ENCODE measurements around the gene RAMP3. TPM values are rescaled to one million over a fixed set of nuclear protein-coding genes. Genes with fewer than 3 reads are reported as not detected.
"Not testable (repeated sequence)": the region's sequence is repeated elsewhere in the genome, so short reads cannot be mapped to it uniquely, and the experiment has no call there.

RAMP3 gene
- polyA plus RNA-seq, 1 donor: 5.1 TPM

DNA sequence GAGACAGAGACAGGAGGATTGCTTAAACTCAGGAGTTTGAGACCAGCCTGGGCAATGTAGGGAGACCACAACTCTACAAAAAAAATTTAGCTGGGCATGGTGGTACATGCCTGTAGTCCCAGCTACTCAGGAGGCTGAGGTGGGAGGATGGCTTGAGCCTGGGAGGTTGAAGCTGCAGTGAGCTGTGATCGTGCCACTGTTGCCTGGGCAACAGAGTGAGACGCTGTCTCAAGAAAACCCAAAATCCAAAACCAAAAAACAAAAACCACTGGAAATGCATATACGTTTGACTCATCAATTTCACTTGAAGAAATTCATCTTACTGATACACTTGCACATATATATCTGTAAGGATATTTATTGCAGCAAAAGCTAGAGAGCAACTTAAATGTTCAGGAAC lies 52.3 kb downstream of the RAMP3 start:
- not testable (repeated sequence) for H3K4me1 ChIP-seq (ENCODE audit: control insufficient read depth, insufficient read depth, low read length); DNase-seq; H3K9me3 ChIP-seq (ENCODE audit: control insufficient read depth, low read depth, low read length); H3K27ac ChIP-seq (ENCODE audit: low read length); H3K36me3 ChIP-seq (ENCODE audit: control insufficient read depth, insufficient read depth, low read length); H3K4me3 ChIP-seq (ENCODE audit: low read length)
- 40% methylated on average over 1 of the region's 3 CpGs for WGBS (ENCODE audit: insufficient coverage, low lambda C conversion rate)
- peaks cover 20% of the 10 kb centered on the region for H3K27me3 ChIP-seq (ENCODE audit: control insufficient read depth, insufficient read depth, low read length)

DNA sequence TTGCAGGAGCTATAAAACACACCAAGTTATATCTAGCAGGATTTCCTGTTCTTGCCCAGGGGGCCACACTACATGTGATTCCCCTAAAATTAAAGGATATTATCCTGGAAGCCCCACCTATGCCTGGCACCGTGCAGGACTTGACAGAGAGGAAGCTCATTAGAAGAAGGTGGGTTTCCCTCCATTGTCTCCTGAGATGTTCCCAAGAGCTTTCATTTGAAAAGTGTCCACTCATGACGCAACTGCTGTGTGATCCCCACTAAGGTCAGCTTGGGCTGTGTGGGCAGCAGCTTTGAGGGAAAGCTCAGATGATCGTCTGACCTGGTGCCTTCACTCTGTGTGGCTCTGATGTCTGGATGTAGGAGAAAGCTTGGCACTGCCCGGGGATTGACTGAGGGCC lies 53.5 kb downstream of the RAMP3 start:
- Histone ChIP-seq H3K27me3 (ENCODE audit: control insufficient read depth, insufficient read depth, low read length) (peaks cover 22% of the 10 kb centered on the region), H3K4me3 (ENCODE audit: low read length) (no peak overlapping the region), H3K27ac (ENCODE audit: low read length) (no peak overlapping the region), H3K9me3 (ENCODE audit: control insufficient read depth, low read depth, low read length) (no peaks in the 10 kb centered on the region), H3K36me3 (ENCODE audit: control insufficient read depth, insufficient read depth, low read length) (no peaks in the 10 kb centered on the region), H3K4me1 (ENCODE audit: control insufficient read depth, insufficient read depth, low read length) (no peaks in the 10 kb centered on the region)
- WGBS (ENCODE audit: insufficient coverage, low lambda C conversion rate): no CpG with 5 or more reads among the region's 4 CpGs
- DNase-seq: no peak

DNA sequence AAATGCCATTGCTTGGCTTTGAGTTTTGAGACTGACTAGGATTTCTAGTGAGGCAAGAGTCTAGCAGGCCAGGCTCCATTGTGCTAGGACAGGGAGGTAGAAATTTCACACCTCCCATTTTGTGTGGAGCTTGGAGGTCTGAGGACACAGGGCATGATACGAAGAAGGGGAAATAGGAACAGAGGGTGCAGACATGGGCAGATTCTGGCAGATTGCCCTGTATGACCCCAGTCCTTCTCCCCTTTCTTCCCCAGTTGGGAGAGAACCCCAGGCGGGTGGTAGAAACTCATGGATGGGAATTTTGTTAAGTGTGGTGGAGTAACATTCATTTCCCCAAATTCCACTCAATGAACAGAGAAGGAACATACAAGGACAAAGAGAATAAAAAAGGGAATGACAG lies 54.4 kb downstream of the RAMP3 start:
- Histone ChIP-seq H3K4me1 (ENCODE audit: control insufficient read depth, insufficient read depth, low read length) (no peaks in the 10 kb centered on the region), H3K9me3 (ENCODE audit: control insufficient read depth, low read depth, low read length) (no peaks in the 10 kb centered on the region), H3K4me3 (ENCODE audit: low read length) (no peak overlapping the region), H3K36me3 (ENCODE audit: control insufficient read depth, insufficient read depth, low read length) (no peaks in the 10 kb centered on the region), H3K27ac (ENCODE audit: low read length) (no peak overlapping the region), H3K27me3 (ENCODE audit: control insufficient read depth, insufficient read depth, low read length) (peaks cover 26% of the 10 kb centered on the region)
- DNase-seq: no peak
- no CpG with 5 or more reads among the region's 2 CpGs for WGBS (ENCODE audit: insufficient coverage, low lambda C conversion rate)

DNA sequence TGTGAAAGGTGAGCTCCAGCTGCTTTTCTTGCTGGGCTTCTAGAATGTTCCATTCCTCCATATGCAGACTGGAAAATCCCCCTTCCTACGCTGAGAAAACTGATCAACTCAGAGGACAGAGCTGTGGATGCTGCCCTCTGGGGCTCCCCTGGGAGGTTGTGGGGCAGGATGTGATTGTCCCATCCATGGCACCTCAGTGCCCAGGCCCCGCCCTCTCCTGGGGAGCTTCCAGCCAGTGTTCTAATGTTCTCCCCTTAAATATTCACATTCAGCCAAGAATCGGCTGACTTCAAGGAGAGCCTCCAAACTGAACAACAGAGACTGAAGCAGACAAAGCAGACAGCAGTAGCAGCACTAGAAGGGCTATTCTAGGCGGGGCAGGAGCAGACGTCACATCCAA lies 55.0 kb downstream of the RAMP3 start:
- Histone ChIP-seq H3K27me3 (ENCODE audit: control insufficient read depth, insufficient read depth, low read length) (peaks cover 25% of the 10 kb centered on the region), H3K4me3 (ENCODE audit: low read length) (no peak overlapping the region), H3K4me1 (ENCODE audit: control insufficient read depth, insufficient read depth, low read length) (no peaks in the 10 kb centered on the region), H3K27ac (ENCODE audit: low read length) (no peak overlapping the region), H3K36me3 (ENCODE audit: control insufficient read depth, insufficient read depth, low read length) (no peaks in the 10 kb centered on the region), H3K9me3 (ENCODE audit: control insufficient read depth, low read depth, low read length) (no peaks in the 10 kb centered on the region)
- DNase-seq: no peak
- no CpG with 5 or more reads among the region's 5 CpGs for WGBS (ENCODE audit: insufficient coverage, low lambda C conversion rate)

DNA sequence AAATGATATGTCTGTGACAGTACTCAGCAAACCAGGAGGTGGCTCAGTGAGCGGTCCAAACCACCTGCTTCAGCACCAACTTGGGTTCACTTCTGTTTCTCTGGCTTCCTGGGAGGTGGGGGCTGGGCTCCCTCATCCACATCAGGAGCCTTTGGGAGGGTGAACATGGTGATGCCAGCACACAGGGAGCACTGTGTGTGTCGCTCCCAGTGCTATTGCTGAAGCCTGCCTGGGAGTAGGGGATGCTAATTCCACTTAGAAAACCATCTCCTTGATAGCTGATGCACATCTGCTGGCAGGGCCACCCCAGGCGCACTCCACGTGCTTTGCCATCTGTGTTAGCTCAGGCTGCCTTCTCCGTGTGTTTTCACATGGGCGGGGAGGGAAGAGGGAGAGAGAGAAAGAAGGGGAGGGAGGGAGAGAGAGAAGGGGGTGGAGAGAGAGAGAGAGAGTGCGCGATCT lies 58.0 kb downstream of the RAMP3 start:
- no CpG with 5 or more reads among the region's 8 CpGs for WGBS (ENCODE audit: insufficient coverage, low lambda C conversion rate)
- Histone ChIP-seq H3K4me1 (ENCODE audit: control insufficient read depth, insufficient read depth, low read length) (no peaks in the 10 kb centered on the region), H3K27me3 (ENCODE audit: control insufficient read depth, insufficient read depth, low read length) (peaks cover 18% of the 10 kb centered on the region), H3K27ac (ENCODE audit: low read length) (no peak overlapping the region), H3K36me3 (ENCODE audit: control insufficient read depth, insufficient read depth, low read length) (no peaks in the 10 kb centered on the region), H3K9me3 (ENCODE audit: control insufficient read depth, low read depth, low read length) (no peaks in the 10 kb centered on the region), H3K4me3 (ENCODE audit: low read length) (no peak overlapping the region)
- DNase-seq: no peak

DNA sequence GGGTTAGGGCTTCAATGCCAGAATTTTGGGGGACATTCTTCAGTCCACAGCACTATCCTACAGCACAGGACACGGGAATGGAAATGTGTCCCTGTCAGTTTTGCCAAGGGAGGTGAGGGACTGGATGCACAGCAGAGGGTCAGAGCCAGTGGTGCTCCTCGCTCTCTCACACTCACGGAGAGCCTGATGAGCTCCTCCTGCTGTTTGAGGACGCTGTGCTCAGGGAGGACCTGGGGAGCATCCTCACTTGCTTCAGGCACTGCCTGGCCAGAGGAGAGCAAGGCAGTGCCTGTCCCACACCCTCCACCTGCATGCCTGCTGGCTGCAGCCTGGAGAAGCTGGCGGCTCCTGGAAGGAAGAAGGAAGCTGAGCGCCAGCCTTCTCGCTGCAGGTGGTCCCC lies 58.6 kb downstream of the RAMP3 start:
- no peak for DNase-seq
- H3K4me3 ChIP-seq (ENCODE audit: low read length): no peak overlapping the region
- H3K27me3 ChIP-seq (ENCODE audit: control insufficient read depth, insufficient read depth, low read length): peaks cover 18% of the 10 kb centered on the region
- WGBS (ENCODE audit: insufficient coverage, low lambda C conversion rate): no CpG with 5 or more reads among the region's 7 CpGs
- no peaks in the 10 kb centered on the region for H3K4me1 ChIP-seq (ENCODE audit: control insufficient read depth, insufficient read depth, low read length)
- H3K27ac ChIP-seq (ENCODE audit: low read length): no peak overlapping the region
- no peaks in the 10 kb centered on the region for H3K36me3 ChIP-seq (ENCODE audit: control insufficient read depth, insufficient read depth, low read length)
- H3K9me3 ChIP-seq (ENCODE audit: control insufficient read depth, low read depth, low read length): no peaks in the 10 kb centered on the region

DNA sequence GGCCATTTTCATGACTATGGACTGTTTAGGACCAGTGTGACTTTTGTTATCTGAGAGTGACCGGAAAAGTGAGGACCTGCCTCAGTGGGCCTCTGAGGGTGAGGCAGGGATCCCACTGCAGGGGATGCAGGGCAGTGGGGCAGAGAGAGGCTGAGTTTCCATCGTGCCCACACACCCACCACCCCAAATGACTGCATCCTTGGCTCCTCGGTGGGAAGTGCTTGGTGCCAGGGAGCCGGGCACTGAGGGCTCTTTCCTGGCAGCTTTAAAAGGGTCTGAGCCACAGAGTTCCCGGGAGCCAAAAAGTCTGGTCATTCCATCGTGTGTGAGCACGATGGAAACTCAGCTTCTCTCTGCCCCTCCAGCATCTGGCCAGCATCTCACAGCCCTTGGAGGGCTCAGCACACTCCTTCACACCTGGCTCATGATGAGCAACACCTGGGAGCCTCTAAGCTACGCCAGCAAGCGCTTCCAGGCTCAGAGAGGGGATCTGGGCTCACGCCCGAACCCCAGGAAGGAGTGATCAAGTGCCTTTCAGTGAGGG lies 59.1 kb downstream of the RAMP3 start:
- no peaks in the 10 kb centered on the region for H3K4me1 ChIP-seq (ENCODE audit: control insufficient read depth, insufficient read depth, low read length)
- WGBS (ENCODE audit: insufficient coverage, low lambda C conversion rate): no CpG with 5 or more reads among the region's 11 CpGs
- no peaks in the 10 kb centered on the region for H3K36me3 ChIP-seq (ENCODE audit: control insufficient read depth, insufficient read depth, low read length)
- no peak overlapping the region for H3K4me3 ChIP-seq (ENCODE audit: low read length)
- DNase-seq: no peak
- H3K9me3 ChIP-seq (ENCODE audit: control insufficient read depth, low read depth, low read length): no peaks in the 10 kb centered on the region
- H3K27me3 ChIP-seq (ENCODE audit: control insufficient read depth, insufficient read depth, low read length): peaks cover 15% of the 10 kb centered on the region
- H3K27ac ChIP-seq (ENCODE audit: low read length): no peak overlapping the region

DNA sequence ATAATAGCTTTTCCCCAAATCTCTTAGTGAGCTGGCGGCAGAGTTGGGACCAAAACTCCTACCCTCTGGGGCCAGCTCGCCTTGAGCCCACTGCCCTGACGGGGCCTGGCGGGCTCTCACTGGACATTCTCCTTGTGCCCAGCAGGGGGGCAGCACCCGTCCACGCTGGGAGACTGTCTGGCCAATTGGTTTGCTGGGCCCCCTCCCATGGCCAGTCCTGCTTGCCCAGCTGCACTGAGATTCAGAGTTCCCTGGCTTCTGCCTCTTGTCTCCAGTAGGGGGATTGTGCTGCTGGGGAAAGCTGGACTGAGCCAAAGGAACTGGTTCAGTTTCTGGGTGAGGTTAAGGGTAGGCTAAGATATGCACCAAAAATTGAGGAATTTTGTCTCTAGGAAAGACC lies 59.8 kb downstream of the RAMP3 start:
- no peaks in the 10 kb centered on the region for H3K36me3 ChIP-seq (ENCODE audit: control insufficient read depth, insufficient read depth, low read length)
- no CpG with 5 or more reads among the region's 6 CpGs for WGBS (ENCODE audit: insufficient coverage, low lambda C conversion rate)

DNA sequence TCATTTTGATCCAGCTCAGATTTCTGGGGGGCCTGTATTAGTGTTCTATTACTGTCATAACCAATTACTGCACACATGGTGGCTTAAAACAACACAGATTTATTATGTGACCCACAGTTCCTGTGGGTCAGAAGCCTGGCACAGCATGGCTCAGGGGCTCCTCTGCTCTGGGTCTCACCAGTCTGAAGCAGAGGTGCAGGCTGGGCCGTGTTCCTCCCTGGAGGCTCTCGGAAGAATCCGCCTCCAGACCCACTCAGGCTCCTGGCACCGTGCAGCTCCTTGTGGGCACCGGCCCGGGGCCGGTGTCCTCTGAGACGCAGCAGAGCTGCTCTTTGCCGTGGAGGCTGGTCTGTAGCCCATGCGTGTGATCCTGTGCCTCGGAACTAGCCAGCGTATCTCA lies 61.5 kb downstream of the RAMP3 start:
- Histone ChIP-seq H3K27ac (ENCODE audit: low read length) (no peak overlapping the region), H3K4me1 (ENCODE audit: control insufficient read depth, insufficient read depth, low read length) (no peaks in the 10 kb centered on the region), H3K9me3 (ENCODE audit: control insufficient read depth, low read depth, low read length) (no peaks in the 10 kb centered on the region), H3K27me3 (ENCODE audit: control insufficient read depth, insufficient read depth, low read length) (peaks cover 11% of the 10 kb centered on the region), H3K4me3 (ENCODE audit: low read length) (no peak overlapping the region), H3K36me3 (ENCODE audit: control insufficient read depth, insufficient read depth, low read length) (no peaks in the 10 kb centered on the region)
- 72% methylated on average over 4 of the region's 12 CpGs for WGBS (ENCODE audit: insufficient coverage, low lambda C conversion rate)
- no peak for DNase-seq

More for the DNA sequence above, 59.8 kb downstream of the RAMP3 start:
- Histone ChIP-seq H3K4me1 (ENCODE audit: control insufficient read depth, insufficient read depth, low read length) (no peaks in the 10 kb centered on the region), H3K4me3 (ENCODE audit: low read length) (no peak overlapping the region), H3K27me3 (ENCODE audit: control insufficient read depth, insufficient read depth, low read length) (peaks cover 11% of the 10 kb centered on the region), H3K9me3 (ENCODE audit: control insufficient read depth, low read depth, low read length) (no peaks in the 10 kb centered on the region), H3K27ac (ENCODE audit: low read length) (no peak overlapping the region)
- no peak for DNase-seq

DNA sequence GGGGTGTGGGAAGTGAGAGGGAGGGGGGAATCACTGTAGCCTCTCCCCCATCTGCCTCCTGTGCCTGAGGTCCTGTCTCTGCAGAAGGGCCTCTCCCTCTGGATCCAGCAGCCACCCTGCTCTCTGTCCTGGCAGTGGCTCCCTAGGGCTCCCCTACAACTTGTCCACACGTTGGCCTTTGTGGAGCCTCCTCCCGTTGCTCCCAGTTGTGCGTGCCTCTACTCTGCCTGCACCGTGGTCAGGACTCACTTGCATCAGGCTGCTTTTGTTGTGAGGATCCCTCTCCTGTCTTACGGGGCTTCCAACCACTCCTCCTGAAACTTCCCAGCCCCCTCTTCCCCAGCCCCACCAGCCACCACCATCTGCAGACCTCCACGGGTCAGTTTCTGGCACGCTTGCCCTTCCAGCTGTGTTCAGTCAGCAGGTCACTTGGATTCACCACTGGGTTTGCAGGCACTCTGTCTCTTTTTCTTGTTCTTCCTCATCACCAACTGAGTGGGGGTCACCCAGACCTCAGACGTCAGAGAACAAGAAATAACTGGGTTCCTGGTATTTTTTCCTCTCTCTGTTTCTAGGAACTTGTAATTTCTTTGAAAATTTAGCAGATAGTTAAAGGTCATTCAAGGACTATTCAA lies 62.3 kb downstream of the RAMP3 start:
- no peak overlapping the region for H3K4me3 ChIP-seq (ENCODE audit: low read length)
- no peak overlapping the region for H3K27ac ChIP-seq (ENCODE audit: low read length)
- no CpG with 5 or more reads among the region's 8 CpGs for WGBS (ENCODE audit: insufficient coverage, low lambda C conversion rate)
- no peaks in the 10 kb centered on the region for H3K4me1 ChIP-seq (ENCODE audit: control insufficient read depth, insufficient read depth, low read length)
- DNase-seq: no peak
- no peaks in the 10 kb centered on the region for H3K36me3 ChIP-seq (ENCODE audit: control insufficient read depth, insufficient read depth, low read length)
- peaks cover 11% of the 10 kb centered on the region for H3K27me3 ChIP-seq (ENCODE audit: control insufficient read depth, insufficient read depth, low read length)
- H3K9me3 ChIP-seq (ENCODE audit: control insufficient read depth, low read depth, low read length): no peaks in the 10 kb centered on the region

Data from large intestine (tissue), 3 donors.